GM12873 (cell line): ENCODE results near the gene CHAT.

Experiments
- TF ChIP-seq, protein P1 (sequence below): IDR thresholded peaks from 2 replicates; pipeline ENCODE4 v1.5.1; 2012; ENCODE audit warnings: low read depth, mild to moderate bottlenecking, moderate library complexity, low read length, control low read depth; ENCODE audit not compliant: insufficient read depth; ENCODE audit errors: missing control alignments

Gene CHAT

DNA sequence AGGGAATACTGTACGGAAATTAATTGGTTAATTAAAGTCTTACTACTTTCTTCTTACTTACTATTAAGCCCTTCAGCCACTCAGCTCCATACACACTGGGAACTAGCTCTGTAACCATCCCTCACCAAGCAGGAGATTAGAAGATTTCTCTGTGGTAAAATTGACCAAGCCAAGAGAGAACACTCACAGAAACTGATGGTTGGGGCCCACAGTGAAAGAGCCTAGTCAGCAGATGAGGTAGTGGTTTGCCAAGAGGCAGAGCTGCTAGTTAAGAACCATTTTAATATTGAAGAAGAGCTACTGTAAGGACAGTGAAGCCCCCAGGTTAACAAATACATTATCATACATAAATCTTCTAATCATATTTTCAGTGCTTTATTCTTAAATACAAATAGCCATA is 43.8 kb downstream of the CHAT start:
- TF ChIP-seq, protein P1, sequence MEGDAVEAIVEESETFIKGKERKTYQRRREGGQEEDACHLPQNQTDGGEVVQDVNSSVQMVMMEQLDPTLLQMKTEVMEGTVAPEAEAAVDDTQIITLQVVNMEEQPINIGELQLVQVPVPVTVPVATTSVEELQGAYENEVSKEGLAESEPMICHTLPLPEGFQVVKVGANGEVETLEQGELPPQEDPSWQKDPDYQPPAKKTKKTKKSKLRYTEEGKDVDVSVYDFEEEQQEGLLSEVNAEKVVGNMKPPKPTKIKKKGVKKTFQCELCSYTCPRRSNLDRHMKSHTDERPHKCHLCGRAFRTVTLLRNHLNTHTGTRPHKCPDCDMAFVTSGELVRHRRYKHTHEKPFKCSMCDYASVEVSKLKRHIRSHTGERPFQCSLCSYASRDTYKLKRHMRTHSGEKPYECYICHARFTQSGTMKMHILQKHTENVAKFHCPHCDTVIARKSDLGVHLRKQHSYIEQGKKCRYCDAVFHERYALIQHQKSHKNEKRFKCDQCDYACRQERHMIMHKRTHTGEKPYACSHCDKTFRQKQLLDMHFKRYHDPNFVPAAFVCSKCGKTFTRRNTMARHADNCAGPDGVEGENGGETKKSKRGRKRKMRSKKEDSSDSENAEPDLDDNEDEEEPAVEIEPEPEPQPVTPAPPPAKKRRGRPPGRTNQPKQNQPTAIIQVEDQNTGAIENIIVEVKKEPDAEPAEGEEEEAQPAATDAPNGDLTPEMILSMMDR: no peak

DNA sequence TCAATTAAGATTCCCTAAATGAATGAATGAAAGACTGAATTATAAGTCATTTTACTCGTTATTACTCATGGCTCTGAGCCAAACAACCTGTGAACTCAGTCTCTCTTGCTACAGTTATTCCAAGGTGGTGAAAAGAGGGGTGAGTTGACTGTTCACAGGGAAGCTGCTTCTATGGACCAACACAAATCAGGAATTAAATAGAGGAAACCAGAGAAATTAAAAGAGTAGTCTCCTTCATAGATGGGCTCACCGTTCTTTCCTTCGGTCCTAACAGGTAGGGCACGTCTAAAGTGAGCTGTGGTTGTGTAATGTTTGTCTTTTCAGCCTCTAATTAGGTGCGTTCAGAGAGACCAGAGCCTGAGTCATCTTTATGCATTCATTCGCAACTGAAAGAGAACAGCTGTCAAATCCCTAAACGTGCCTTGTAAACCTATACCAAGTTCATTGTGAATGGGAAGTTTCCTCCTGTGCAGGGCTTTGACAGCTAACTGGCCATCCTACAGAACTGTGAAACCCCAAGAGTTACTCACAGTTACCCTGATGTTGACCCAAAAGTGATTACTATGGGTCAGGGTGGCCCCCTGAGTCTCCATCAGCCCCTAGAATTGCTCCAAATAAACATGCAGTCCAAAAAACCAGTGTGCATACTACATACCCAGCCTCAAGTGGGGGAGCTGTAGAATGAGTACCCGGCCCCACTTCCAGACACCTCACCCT is 47.5 kb downstream of the CHAT start:
- TF ChIP-seq, protein P1: no peak

DNA sequence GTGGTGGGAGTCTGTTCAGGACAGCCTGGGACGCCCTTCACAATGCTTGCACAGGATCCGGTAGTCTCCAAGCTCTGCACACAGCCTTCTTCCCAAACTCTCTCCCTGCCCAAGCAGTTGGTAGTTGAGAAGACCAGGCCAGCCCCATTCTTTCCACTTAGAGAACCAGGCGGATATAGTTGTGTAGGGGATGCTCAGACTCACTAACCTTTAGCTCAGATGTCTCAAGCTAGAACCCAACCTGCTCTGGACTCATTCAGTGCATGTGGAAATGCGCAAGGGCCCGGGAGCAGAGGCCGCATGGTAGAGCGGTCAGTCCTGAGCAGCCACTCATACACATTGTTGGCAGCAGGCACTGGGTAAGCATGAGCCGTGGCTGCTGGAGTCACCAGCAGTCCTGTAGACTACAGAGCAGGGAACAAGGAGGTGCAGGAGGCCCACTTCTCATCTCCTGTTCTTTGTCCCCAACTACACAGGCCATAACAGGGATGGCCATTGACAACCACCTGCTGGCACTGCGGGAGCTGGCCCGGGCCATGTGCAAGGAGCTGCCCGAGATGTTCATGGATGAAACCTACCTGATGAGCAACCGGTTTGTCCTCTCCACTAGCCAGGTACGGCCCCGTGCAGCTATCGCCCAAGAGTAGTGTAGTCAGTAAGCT is 48.5 kb downstream of the CHAT start:
- TF ChIP-seq, protein P1: no peak

DNA sequence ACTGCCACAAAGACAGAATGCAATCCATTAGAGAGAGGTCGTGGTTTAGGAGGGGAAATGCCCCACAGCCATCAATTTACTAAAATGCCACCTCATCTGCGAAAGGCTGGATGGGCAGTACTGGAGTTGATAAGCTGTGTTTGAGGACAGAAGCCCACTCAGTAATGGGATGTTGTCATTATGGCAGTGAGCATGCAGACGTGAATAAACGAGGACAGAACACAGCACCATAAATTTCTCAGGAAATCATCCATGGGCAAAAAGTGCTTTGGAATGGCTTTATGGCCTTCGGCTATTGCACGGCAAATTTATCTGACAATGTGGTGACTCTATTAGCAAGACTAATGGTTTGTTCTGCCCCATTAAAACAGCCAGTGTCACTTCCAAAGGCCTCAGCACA is 49.8 kb downstream of the CHAT start:
- TF ChIP-seq, protein P1: no peak

DNA sequence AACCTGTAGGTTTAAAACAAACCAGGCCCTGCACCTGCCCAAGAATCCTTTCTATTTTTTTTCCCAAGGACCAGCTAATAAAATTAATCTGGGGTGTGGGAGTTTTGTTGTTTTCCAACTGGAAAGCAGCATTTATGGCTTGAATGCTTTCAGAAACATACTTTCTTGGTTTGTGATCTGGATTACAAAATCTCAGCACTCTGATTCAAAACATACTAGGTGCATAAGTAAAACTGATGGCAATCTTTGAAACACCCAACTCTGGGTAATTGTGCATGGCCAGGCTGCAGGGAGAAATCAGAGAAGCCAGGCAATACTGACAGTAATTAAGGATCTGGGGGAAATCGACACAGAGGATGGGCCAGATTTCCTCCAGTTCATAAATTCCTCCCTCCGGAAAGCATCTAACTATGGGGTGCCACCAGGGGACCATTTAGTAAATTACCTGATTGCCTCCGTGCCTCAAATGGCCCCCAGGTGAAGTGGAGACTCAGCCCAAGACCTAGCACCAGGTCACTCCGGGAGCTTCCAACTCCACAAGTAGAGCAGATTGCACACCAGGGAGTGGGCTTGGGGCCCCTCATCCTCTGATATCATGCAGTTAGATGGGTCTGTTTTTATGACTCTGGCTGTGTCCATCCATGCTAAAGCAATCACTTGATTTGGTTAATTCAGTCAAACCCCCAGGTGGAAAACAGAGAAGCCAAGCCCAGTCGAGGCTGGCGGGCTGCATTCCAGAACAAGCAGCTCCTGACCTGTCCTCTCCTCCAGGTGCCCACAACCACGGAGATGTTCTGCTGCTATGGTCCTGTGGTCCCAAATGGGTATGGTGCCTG is 50.4 kb downstream of the CHAT start:
- TF ChIP-seq, protein P1: no peak

DNA sequence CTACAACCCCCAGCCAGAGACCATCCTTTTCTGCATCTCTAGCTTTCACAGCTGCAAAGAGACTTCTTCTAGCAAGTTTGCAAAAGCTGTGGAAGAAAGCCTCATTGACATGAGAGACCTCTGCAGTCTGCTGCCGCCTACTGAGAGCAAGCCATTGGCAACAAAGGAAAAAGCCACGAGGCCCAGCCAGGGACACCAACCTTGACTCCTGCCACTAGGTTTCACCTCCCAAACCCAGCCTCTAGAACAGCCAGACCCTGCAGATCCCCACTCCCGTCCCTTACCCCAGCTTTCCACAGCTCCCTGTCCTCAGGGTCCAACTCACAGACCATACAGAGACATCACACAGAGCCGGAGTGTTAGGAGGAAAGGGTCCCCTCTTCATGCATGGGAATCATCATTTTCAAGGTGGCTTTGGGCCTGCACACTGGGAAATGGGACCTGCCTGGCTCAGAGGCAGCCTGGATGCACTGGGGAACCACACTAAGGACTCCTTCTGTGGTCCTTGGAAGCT is 51.1 kb downstream of the CHAT start:
- TF ChIP-seq, protein P1: no peak
